ENCODE data around the gene PROK1.

Gene PROK1

GRCh38 chr1:110465038-110465813, 14.3 kb downstream of the PROK1 start:
- DNase-seq (ENCODE audit: low read depth, low spot score), result no peak
- ChIA-PET CTCF (interaction anchor here (0.8 to 25.1 kb wide), 6 partner anchors 12 to 262 kb away, joined by 3 to 821 read pairs (median 73); partner anchors contain the start of genes KCNC4 and LAMTOR5), POLR2A (no interaction called here)
- TF ChIP-seq CTCF (IDR thresholded peaks at IDR 0.05; ENCODE audit: insufficient read depth, low read length, missing control alignments), result no peak
- no peak overlapping the region for H3K4me3 ChIP-seq (ENCODE audit: low read depth, low read length)

- no peak for TF ChIP-seq CTCF (IDR thresholded peaks at IDR 0.05; ENCODE audit: insufficient read depth, low read length, missing control alignments)
- DNase-seq (ENCODE audit: low read depth, low spot score), result no peak
- CTCF ChIA-PET, result interaction anchor here (0.8 to 25.1 kb wide), 6 partner anchors 11 to 263 kb away, joined by 3 to 821 read pairs (median 73); partner anchors contain the start of genes KCNC4 and LAMTOR5
- H3K4me3 ChIP-seq (ENCODE audit: low read depth, low read length), result no peak overlapping the region
- POLR2A ChIA-PET, result no interaction called here
Measured at GRCh38 chr1:110465814-110466380, 14.9 kb downstream of the PROK1 start.

- H3K4me3 ChIP-seq (ENCODE audit: low read depth, low read length), result no peak overlapping the region
- no peak for TF ChIP-seq CTCF (IDR thresholded peaks at IDR 0.05; ENCODE audit: insufficient read depth, low read length, missing control alignments)
- ChIA-PET CTCF (interaction anchor here (0.8 to 25.1 kb wide), 6 partner anchors 10 to 264 kb away, joined by 3 to 821 read pairs (median 16); partner anchors contain the start of genes KCNC4 and LAMTOR5), POLR2A (no interaction called here)
- DNase-seq (ENCODE audit: low read depth, low spot score), result no peak
Measured at GRCh38 chr1:110466646-110467280, 15.8 kb downstream of the PROK1 start.

- POLR2A ChIA-PET, result no interaction called here
- CTCF ChIA-PET, result interaction anchor here (1.2 to 4.5 kb wide), 4 partner anchors 25 to 268 kb away, joined by 3 to 33 read pairs (median 6); no protein-coding TSS in a partner anchor
- no peak for DNase-seq (ENCODE audit: low read depth, low spot score)
- TF ChIP-seq CTCF (IDR thresholded peaks at IDR 0.05; ENCODE audit: insufficient read depth, low read length, missing control alignments), result no peak
- H3K4me3 ChIP-seq (ENCODE audit: low read depth, low read length), result no peak overlapping the region
Measured at GRCh38 chr1:110471131-110471530, 20.2 kb downstream of the PROK1 start.

- POLR2A ChIA-PET, result no interaction called here
- CTCF ChIA-PET, result interaction anchor here (1.2 to 4.5 kb wide), 8 partner anchors 12 to 269 kb away, joined by 3 to 33 read pairs (median 6); no protein-coding TSS in a partner anchor
- DNase-seq (ENCODE audit: low read depth, low spot score), result no peak
- H3K4me3 ChIP-seq (ENCODE audit: low read depth, low read length), result no peak overlapping the region
- TF ChIP-seq CTCF (IDR thresholded peaks at IDR 0.05; ENCODE audit: insufficient read depth, low read length, missing control alignments), result no peak
Measured at GRCh38 chr1:110472546-110472945, 21.6 kb downstream of the PROK1 start.

GRCh38 chr1:110474444-110474843, 23.5 kb downstream of the PROK1 start:
- TF ChIP-seq CTCF (IDR thresholded peaks at IDR 0.05; ENCODE audit: insufficient read depth, low read length, missing control alignments), result no peak
- ChIA-PET POLR2A (no interaction called here), CTCF (interaction anchor here (1.1 to 2.2 kb wide), 4 partner anchors 14 to 267 kb away, joined by 3 to 21 read pairs (median 4); no protein-coding TSS in a partner anchor)
- H3K4me3 ChIP-seq (ENCODE audit: low read depth, low read length), result no peak overlapping the region
- DNase-seq (ENCODE audit: low read depth, low spot score), result no peak

Data from AG04449 (cell line).